Activated B cell treated with CpG ODN at 0.5 μM for 24 hours (primary cell): ENCODE results near the gene KCNJ16. TPM values are rescaled to one million over a fixed set of nuclear protein-coding genes. Genes with fewer than 3 reads are reported as not detected.

Experiments used
- ATAC-seq: fragments of 200-7000 bp; cut with Tn5 transposase; one replicate; pipeline ENCODE4 v1.10.0; 2021; ENCODE audit warnings: low read depth, mild to moderate bottlenecking, moderate library complexity
- CTCF ChIA-PET: fragments of 350-600 bp; sonication (Branson Sonifier 250); formaldehyde crosslinking; loops from one replicate; lab custom pipeline; 2021; ENCODE audit warnings: antibody characterized with exemption; lab: Charles Lee
- POLR2A ChIA-PET: fragments of 350-600 bp; sonication (Branson Sonifier 250); formaldehyde crosslinking; loops from one replicate; lab custom pipeline; 2021; ENCODE audit warnings: antibody characterized with exemption; lab: Charles Lee
- DNase-seq: peaks from one replicate; pipeline ENCODE4 v3.0.0; 2022
- H3K27ac Mint-ChIP-seq: one replicate; pipeline ENCODE4 v1.8.0; 2020; ENCODE audit warnings: mixed read lengths
- H3K27me3 Mint-ChIP-seq: one replicate; pipeline ENCODE4 v1.8.0; 2021; ENCODE audit warnings: mixed read lengths
- H3K36me3 Mint-ChIP-seq: one replicate; pipeline ENCODE4 v1.8.0; 2021; ENCODE audit warnings: low read depth, mixed read lengths
- H3K4me1 Mint-ChIP-seq: one replicate; pipeline ENCODE4 v1.8.0; 2021; ENCODE audit warnings: mixed read lengths
- H3K4me3 Mint-ChIP-seq: one replicate; pipeline ENCODE4 v1.8.0; 2020; ENCODE audit warnings: mild to moderate bottlenecking, mixed read lengths
- H3K9me3 Mint-ChIP-seq: one replicate; pipeline ENCODE4 v1.8.0; 2020; ENCODE audit warnings: mixed read lengths
- intact Hi-C: fragments of 100-400 bp; cut with micrococcal nuclease; formaldehyde crosslinking; loops from one replicate; pipeline ENCODE4 v1.15.1; 2024
- total RNA-seq: library from RNA; stranded (reverse); gene quantifications from 2 replicates; pipeline ENCODE4 v1.2.3, GENCODE V29; 2022
- TF ChIP-seq, protein P1 (sequence below): fragments of 200-600 bp; IDR thresholded peaks from one replicate; pipeline ENCODE4 v1.8.0; 2022; ENCODE audit warnings: antibody characterized with exemption, mild to moderate bottlenecking

The KCNJ16 gene
- total RNA-seq, 1 donor from 2014 or later, result not detected

DNA sequence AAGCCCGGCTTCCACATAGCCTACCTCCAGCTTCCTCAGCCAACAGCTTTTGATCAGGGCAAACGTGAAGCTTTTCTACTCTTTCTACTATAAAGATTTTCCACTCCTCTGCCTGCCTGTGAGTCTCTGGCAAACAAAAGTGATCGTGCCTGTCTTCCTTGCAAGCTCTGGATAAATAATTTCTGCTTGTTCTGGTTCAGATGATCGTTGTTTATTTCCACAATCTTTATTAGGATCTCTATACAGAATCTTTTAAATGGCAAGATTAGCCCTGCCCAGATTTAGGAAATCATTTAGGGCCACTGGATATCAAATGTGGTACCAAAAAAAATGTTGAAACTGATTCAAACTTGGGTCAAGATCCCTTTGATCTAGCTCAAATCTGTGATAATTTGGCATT, 20.4 kb downstream of the KCNJ16 start:
- no peak for DNase-seq
- TF ChIP-seq, protein P1, sequence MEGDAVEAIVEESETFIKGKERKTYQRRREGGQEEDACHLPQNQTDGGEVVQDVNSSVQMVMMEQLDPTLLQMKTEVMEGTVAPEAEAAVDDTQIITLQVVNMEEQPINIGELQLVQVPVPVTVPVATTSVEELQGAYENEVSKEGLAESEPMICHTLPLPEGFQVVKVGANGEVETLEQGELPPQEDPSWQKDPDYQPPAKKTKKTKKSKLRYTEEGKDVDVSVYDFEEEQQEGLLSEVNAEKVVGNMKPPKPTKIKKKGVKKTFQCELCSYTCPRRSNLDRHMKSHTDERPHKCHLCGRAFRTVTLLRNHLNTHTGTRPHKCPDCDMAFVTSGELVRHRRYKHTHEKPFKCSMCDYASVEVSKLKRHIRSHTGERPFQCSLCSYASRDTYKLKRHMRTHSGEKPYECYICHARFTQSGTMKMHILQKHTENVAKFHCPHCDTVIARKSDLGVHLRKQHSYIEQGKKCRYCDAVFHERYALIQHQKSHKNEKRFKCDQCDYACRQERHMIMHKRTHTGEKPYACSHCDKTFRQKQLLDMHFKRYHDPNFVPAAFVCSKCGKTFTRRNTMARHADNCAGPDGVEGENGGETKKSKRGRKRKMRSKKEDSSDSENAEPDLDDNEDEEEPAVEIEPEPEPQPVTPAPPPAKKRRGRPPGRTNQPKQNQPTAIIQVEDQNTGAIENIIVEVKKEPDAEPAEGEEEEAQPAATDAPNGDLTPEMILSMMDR, result no peak
- ATAC-seq, result no peak
- no peaks in the 10 kb centered on the region for H3K36me3 Mint-ChIP-seq
- H3K27me3 Mint-ChIP-seq, result no peaks in the 10 kb centered on the region
- no peaks in the 10 kb centered on the region for H3K9me3 Mint-ChIP-seq
- POLR2A ChIA-PET, result no interaction called here
- no peak overlapping the region for H3K27ac Mint-ChIP-seq
- H3K4me3 Mint-ChIP-seq, result no peak overlapping the region
- peaks cover 4% of the 10 kb centered on the region for H3K4me1 Mint-ChIP-seq
- intact Hi-C loops, result no loop called here
- CTCF ChIA-PET, result no interaction called here

DNA sequence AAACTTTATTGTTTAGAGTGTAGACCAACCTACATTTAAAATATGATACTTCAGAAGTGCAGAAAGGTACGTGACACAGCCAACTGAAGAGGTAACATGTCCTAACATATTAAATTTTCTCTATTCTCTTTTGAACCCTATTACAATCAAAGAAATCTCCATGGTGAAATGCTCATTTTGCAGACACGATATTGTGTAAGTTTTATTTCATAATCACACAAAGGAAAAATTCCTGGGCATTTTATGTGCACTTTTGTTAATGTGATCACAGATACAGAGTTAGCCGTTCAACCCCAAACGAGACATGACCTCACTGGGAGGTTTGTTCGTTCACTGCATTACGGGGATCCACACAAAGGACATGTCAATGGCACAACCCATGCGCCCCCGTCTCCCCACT, 21.8 kb downstream of the KCNJ16 start:
- TF ChIP-seq, protein P1, result no peak
- peaks cover 4% of the 10 kb centered on the region for H3K4me1 Mint-ChIP-seq
- ChIA-PET POLR2A (no interaction called here), CTCF (no interaction called here)
- ATAC-seq, result no peak
- DNase-seq, result no peak
- no peak overlapping the region for H3K4me3 Mint-ChIP-seq
- H3K36me3 Mint-ChIP-seq, result no peaks in the 10 kb centered on the region
- intact Hi-C loops, result no loop called here
- H3K27me3 Mint-ChIP-seq, result no peaks in the 10 kb centered on the region
- H3K27ac Mint-ChIP-seq, result no peak overlapping the region
- no peaks in the 10 kb centered on the region for H3K9me3 Mint-ChIP-seq

DNA sequence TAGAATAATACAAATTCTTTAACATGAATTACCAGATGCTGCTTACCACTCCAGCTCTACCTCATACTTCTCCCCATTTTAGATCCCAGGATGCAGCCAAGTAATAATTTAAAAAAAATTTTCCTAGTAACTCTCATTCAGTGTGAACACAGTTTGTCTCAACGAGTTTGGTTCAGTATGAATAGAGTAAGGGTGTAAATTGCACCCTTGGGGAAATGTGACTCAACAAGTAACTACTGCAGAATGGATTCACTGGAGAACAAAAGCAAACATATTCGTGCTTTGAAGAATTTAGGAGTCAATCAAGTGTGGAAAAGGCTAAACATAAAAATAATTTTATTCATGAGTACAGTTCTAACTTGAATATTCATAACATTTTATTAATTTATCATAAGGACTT, 23.0 kb downstream of the KCNJ16 start:
- Mint-ChIP-seq H3K4me1 (peaks cover 4% of the 10 kb centered on the region), H3K9me3 (no peaks in the 10 kb centered on the region), H3K4me3 (no peak overlapping the region), H3K36me3 (no peaks in the 10 kb centered on the region), H3K27me3 (no peaks in the 10 kb centered on the region), H3K27ac (no peak overlapping the region)
- ChIA-PET CTCF (no interaction called here), POLR2A (no interaction called here)
- intact Hi-C loops, result no loop called here
- ATAC-seq (no peak), DNase-seq (no peak)
- TF ChIP-seq, protein P1, result no peak

DNA sequence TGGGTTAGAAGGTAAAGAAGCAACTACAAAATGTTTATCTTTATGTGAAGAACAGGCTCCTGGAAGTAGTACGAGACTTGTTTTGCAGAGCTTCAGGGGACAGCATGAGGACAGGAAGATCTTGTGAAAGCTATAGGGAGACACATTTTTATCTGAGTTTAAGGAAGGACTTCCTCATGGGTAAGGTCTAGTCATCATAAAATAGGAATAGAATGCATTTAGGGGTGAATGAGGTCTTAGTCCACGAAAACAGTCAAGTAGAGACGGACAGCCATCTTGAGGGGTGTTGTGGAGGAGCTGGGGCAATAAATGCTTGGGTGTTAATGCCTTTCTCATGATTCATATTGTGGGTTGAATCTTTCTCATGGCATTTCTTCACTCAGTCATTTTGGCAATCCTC, 24.3 kb downstream of the KCNJ16 start:
- no peaks in the 10 kb centered on the region for H3K27me3 Mint-ChIP-seq
- H3K4me1 Mint-ChIP-seq, result peaks cover 4% of the 10 kb centered on the region
- no peak for DNase-seq
- H3K27ac Mint-ChIP-seq, result no peak overlapping the region
- intact Hi-C loops, result no loop called here
- H3K9me3 Mint-ChIP-seq, result no peaks in the 10 kb centered on the region
- CTCF ChIA-PET, result no interaction called here
- no peaks in the 10 kb centered on the region for H3K36me3 Mint-ChIP-seq
- TF ChIP-seq, protein P1, result no peak
- POLR2A ChIA-PET, result no interaction called here
- no peak for ATAC-seq
- H3K4me3 Mint-ChIP-seq, result no peak overlapping the region

DNA sequence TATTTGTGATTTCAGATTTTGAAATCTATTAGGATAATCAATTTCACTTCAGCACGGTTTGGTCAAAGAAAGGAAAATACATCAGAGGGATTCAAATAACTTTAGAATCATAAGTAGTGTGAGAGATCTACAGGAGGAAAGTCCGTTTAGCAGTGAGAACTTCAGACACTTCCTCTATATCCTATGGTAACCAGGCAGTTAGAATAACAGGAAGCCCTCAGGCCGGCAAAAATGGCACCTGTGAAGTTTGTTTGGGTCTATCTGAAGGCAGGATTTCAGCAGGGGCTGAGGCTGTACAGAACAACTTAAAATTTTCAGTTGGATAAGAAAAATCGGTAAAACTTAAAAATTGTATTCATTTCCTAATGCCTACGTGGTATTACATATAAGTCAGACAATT, 24.9 kb downstream of the KCNJ16 start:
- H3K4me1 Mint-ChIP-seq, result peaks cover 4% of the 10 kb centered on the region

More for the DNA sequence above, 24.9 kb downstream of the KCNJ16 start:
- Mint-ChIP-seq H3K27me3 (no peaks in the 10 kb centered on the region), H3K27ac (no peak overlapping the region), H3K36me3 (no peaks in the 10 kb centered on the region), H3K4me3 (no peak overlapping the region), H3K9me3 (no peaks in the 10 kb centered on the region)
- CTCF ChIA-PET, result no interaction called here
- DNase-seq (no peak), ATAC-seq (no peak)
- POLR2A ChIA-PET, result no interaction called here
- intact Hi-C loops, result no loop called here
- TF ChIP-seq, protein P1, result no peak
